ENCODE results near the gene TTLL7.

GRCh38 chr1:83897516-83897915 is 101.4 kb downstream of the TTLL7 start:
- TF ChIP-seq EZH2 (IDR thresholded peaks at IDR 0.05; ENCODE audit: insufficient read depth, poor library complexity, severe bottlenecking) (no peak), EZH2phosphoT487 (IDR thresholded peaks at IDR 0.05; ENCODE audit: insufficient read depth, low read depth) (no peak)
